Measurements from ENCODE around the gene MIOX.
A peak's percentile ranks its signal among the peaks of the same experiment; 100 is the strongest.

MIOX gene

GRCh38 chr22:50454556-50455075 is 32.0 kb upstream of the MIOX start:
- no peak for DNase-seq (ENCODE audit: low read depth in 1 of 2, low spot score in 1 of 2)

GRCh38 chr22:50455201-50455600 is 31.5 kb upstream of the MIOX start:
- no peak for DNase-seq (ENCODE audit: low read depth in 1 of 2, low spot score in 1 of 2)

- no peak for DNase-seq (ENCODE audit: low read depth in 1 of 2, low spot score in 1 of 2)
Measured at GRCh38 chr22:50456026-50456425, 30.6 kb upstream of the MIOX start.

GRCh38 chr22:50456466-50457234 is 30.0 kb upstream of the MIOX start:
- no peak for DNase-seq (ENCODE audit: low read depth in 1 of 2, low spot score in 1 of 2)

- DNase-seq (ENCODE audit: low read depth in 1 of 2, low spot score in 1 of 2), result no peak
Measured at GRCh38 chr22:50459016-50459415, 27.6 kb upstream of the MIOX start.

GRCh38 chr22:50459496-50460140 is 27.0 kb upstream of the MIOX start:
- DNase-seq (ENCODE audit: low read depth in 1 of 2, low spot score in 1 of 2), result no peak

- DNase-seq (ENCODE audit: low read depth in 1 of 2, low spot score in 1 of 2), result no peak
Measured at GRCh38 chr22:50460938-50461337, 25.7 kb upstream of the MIOX start.

GRCh38 chr22:50461536-50461935 is 25.1 kb upstream of the MIOX start:
- DNase-seq (ENCODE audit: low read depth in 1 of 2, low spot score in 1 of 2), result no peak

- no peak for DNase-seq (ENCODE audit: low read depth in 1 of 2, low spot score in 1 of 2)
Measured at GRCh38 chr22:50461979-50462540, 24.6 kb upstream of the MIOX start.

- DNase-seq (ENCODE audit: low read depth in 1 of 2, low spot score in 1 of 2), result no peak
Measured at GRCh38 chr22:50463188-50463900, 23.3 kb upstream of the MIOX start.

GRCh38 chr22:50464451-50464850 is 22.2 kb upstream of the MIOX start:
- no peak for DNase-seq (ENCODE audit: low read depth in 1 of 2, low spot score in 1 of 2)

- no peak for DNase-seq (ENCODE audit: low read depth in 1 of 2, low spot score in 1 of 2)
Measured at GRCh38 chr22:50465066-50465930, 21.4 kb upstream of the MIOX start.

GRCh38 chr22:50467341-50467740 is 19.3 kb upstream of the MIOX start:
- no peak for DNase-seq (ENCODE audit: low read depth in 1 of 2, low spot score in 1 of 2)

- no peak for DNase-seq (ENCODE audit: low read depth in 1 of 2, low spot score in 1 of 2)
Measured at GRCh38 chr22:50467773-50468440, 18.8 kb upstream of the MIOX start.

GRCh38 chr22:50468626-50469025 is 18.0 kb upstream of the MIOX start:
- no peak for DNase-seq (ENCODE audit: low read depth in 1 of 2, low spot score in 1 of 2)

- peak; percentile 91 to 96 for DNase-seq (ENCODE audit: low read depth in 1 of 2, low spot score in 1 of 2)
Measured at GRCh38 chr22:50469377-50470305, 17.0 kb upstream of the MIOX start.

GRCh38 chr22:50470491-50470890 is 16.2 kb upstream of the MIOX start:
- no peak for DNase-seq (ENCODE audit: low read depth in 1 of 2, low spot score in 1 of 2)

- DNase-seq (ENCODE audit: low read depth in 1 of 2, low spot score in 1 of 2), result no peak
Measured at GRCh38 chr22:50471197-50471847, 15.3 kb upstream of the MIOX start.

GRCh38 chr22:50471962-50472361 is 14.7 kb upstream of the MIOX start:
- no peak for DNase-seq (ENCODE audit: low read depth in 1 of 2, low spot score in 1 of 2)

Data from activated T-helper 1 cell treated with anti-CD3 and anti-CD28 coated beads, Interleukin-2, amount 50 U/mL, for 16 hours (primary cell).